ENCODE results near the gene GORASP2.
"Not testable (repeated sequence)": the region's sequence is repeated elsewhere in the genome, so short reads cannot be mapped to it uniquely, and the experiment has no call there.

GORASP2 gene

DNA sequence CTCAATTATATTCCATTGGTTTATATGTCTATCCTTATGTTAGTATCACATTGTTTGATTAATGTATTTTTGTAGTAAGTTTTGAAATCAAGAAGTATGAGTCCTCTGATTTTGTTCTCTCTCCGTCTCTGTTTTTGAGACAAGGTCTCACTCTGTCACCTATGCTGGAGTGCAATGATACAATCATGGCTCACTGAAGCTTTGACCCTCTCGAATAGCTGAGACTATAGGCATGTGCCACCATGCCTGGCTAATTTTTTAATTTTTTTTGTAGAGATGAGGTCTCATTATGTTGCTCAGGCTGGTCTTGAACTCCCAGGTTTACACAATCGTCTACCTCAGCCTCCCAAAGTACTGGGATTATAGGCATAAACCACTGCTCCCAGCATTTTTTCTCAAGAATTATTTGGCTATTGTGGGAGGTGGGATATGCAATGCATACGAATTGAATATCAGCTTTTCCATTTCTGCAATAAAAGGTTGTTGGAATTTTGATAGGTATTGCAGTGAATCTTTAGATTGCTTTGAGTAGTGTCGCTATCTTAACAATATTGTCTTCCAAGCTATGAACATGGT lies 17.7 kb upstream of the GORASP2 start:
- TF ChIP-seq, protein P1, sequence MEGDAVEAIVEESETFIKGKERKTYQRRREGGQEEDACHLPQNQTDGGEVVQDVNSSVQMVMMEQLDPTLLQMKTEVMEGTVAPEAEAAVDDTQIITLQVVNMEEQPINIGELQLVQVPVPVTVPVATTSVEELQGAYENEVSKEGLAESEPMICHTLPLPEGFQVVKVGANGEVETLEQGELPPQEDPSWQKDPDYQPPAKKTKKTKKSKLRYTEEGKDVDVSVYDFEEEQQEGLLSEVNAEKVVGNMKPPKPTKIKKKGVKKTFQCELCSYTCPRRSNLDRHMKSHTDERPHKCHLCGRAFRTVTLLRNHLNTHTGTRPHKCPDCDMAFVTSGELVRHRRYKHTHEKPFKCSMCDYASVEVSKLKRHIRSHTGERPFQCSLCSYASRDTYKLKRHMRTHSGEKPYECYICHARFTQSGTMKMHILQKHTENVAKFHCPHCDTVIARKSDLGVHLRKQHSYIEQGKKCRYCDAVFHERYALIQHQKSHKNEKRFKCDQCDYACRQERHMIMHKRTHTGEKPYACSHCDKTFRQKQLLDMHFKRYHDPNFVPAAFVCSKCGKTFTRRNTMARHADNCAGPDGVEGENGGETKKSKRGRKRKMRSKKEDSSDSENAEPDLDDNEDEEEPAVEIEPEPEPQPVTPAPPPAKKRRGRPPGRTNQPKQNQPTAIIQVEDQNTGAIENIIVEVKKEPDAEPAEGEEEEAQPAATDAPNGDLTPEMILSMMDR (IDR thresholded peaks at IDR 0.05; ENCODE audit: insufficient read depth, missing control alignments): no peak
- DNase-seq (ENCODE audit: insufficient read length, low spot score) (no peak), FAIRE-seq (no peak)

DNA sequence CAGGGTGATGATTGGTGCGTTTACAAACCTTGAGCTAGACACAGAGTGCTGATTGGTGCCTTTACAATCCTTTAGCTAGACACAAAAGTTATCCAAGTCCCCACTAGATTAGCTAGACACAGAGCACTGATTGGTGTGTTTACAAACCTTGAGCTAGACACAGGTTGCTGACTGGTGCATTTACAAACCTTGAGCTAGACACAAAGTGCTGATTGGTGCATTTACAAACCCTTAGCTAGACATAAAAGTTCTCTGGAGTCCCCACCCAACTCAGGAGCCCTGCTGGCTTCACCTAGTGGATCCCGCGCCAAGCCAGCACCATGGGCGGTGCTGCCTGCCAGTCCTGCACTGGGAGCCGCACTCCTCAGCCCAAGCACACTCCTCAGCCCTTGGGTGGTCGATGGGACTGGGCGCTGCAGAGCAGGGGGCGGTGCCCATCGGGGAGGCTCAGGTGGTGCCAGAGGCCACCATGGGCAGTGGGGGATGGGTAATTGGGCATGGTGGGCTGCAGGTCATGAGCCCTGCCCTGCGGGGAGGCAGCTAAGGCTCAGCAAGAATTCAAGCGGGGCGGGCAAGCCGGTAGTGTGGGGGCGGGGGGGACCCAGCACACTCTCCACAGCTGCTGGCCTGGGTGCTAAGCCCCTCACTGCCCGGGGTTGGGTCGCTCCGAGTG lies 13.9 kb upstream of the GORASP2 start:
- not testable (repeated sequence) for DNase-seq (ENCODE audit: insufficient read length, low spot score); FAIRE-seq

DNA sequence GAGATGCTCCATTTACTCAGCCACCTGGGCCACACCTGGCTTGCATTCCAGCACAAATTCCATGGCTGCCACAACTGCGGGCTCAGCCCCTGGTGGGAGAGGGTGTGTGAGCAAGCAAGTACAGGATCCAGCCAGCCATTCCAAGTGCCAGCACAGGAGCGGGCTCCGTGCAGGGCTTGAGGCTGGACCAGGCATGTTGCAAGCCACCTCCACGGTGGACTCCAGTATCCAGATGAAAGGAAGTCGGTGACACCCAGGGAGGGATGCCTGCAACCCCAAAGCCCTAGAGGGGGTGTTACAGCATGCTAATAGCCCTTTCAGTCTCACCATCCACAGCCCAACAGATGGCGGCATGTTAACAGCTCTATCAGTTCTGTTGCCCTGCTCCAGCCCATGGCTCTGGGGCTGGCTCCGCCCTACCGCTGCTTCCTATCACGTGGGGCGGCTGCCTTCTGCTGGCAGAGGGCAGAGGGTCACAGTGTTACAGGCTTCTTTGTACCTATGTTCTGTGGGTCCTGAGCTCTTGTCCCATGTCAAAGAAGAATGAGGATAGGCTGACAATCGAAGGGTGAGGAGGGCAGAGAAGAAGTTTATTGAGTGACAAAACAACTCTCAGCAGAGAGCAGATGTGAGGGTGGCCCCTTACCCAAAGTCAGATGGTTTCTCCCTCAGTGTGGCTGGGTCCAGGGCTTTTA lies 11.7 kb upstream of the GORASP2 start:
- TF ChIP-seq, protein P1 (IDR thresholded peaks at IDR 0.05; ENCODE audit: insufficient read depth, missing control alignments): no peak
- no peak for FAIRE-seq
- no peak for DNase-seq (ENCODE audit: insufficient read length, low spot score)

DNA sequence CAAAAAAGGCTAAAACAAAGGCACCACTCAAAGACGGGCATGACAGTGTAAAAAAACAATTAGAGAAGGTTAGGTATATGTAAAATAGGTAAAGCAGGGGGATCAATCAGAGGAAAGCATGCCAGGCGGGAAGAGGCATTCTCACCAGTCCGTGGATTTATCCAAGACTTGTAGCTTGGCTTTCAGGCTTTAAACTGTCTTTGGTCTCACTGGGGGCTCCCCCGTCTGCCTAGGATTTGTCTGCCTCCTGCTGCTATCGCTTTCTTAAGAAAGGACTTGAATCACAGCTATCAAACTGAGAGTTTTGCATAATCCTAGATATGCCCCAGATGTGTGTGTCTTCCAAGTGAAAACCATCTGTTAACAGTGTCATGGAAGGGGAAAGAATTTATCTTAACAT lies 11.1 kb upstream of the GORASP2 start:
- TF ChIP-seq, protein P1 (IDR thresholded peaks at IDR 0.05; ENCODE audit: insufficient read depth, missing control alignments): no peak
- FAIRE-seq: no peak

DNA sequence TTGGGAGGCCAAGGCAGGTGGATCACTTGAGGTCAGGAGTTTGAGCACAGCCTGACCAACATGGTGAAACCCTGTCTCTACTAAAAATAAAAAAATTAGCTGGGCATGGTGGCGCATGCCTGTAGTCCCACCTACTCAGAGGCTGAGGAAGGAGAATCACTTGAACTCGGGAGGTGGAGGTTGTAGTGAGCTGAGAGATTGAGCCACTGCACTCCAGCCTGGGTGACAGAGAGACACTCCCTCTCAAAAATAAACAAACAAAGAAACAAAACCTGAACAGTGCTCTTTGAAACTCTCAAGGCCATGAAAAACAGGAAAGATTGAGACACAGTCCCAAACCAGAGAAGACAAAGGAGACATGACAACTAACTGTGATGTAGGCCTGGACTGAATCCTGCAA lies 7.2 kb upstream of the GORASP2 start:
- not testable (repeated sequence) for FAIRE-seq

More for the DNA sequence above, 11.1 kb upstream of the GORASP2 start:
- no peak for DNase-seq (ENCODE audit: insufficient read length, low spot score)

DNA sequence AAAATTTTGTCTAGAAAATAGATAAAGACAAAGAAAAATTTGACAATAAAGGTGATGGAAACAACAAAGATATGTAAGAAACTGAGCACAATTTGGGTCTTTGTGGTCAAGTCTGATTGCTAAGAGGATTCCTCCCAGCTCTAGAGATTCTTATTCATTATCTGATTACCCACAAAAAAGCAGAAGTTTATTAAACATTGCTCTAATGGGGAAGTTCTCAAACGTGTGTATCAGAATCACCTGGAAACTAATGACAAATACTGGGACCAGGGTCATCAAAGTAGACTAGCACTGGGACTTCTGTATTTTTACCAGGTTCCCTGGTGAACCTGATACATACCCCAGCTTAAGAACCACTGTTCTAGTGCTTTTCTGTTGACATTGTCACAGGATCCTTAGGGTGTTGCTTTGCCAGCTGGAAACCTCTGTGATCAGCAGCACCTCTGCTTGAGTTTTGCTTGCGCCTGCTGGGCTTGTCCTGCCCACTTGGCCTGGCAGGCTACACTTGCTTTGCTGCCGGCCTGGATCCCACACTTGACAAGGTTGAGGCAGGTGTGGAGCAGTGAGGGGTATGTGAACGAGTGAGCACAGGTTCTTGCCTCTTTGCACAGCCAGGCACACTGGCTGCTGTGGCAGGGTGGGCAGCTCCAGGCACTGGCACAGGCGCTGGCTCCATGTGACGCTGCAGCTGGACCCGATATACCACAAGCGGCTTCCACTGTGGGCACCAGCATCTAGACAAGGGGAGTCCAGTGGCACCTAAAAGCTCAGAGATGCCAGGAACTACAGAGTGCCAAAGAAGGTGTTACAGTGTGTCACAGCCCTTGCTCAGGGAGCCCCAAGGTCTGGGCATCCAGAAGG lies 6.2 kb upstream of the GORASP2 start:
- FAIRE-seq (no peak), DNase-seq (ENCODE audit: insufficient read length, low spot score) (no peak)
- TF ChIP-seq, protein P1 (IDR thresholded peaks at IDR 0.05; ENCODE audit: insufficient read depth, missing control alignments): no peak

More for the DNA sequence above, 7.2 kb upstream of the GORASP2 start:
- DNase-seq (ENCODE audit: insufficient read length, low spot score): not testable (repeated sequence)

DNA sequence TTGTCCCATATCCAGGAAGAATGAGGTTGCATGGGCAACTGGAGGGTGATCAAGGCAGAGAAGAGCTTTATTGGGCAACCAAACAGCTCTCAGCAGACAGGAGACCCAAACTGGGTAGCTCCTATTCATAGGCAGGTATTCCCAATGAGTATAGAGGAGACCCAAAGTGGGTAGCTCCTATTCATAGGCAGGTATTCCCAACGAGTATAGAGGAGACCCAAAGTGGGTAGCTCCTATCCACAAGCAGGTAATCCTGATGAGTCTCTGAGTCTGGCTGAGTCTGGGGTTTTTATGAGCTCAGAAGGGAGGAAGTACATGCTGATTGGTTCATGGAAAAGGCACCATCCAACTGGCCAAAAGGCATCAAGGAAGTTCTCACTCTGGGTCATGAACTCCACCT lies 5.3 kb upstream of the GORASP2 start:
- FAIRE-seq (no peak), DNase-seq (ENCODE audit: insufficient read length, low spot score) (no peak)
- TF ChIP-seq, protein P1 (IDR thresholded peaks at IDR 0.05; ENCODE audit: insufficient read depth, missing control alignments): no peak
